H1 (cell line): Measurements from ENCODE around the gene TRIM5. TPM values are rescaled to one million over a fixed set of nuclear protein-coding genes. Genes with fewer than 3 reads are reported as not detected.

Experiments
- CTCF ChIA-PET: fragments of 300-600 bp; sonication (Branson Sonifier 250); formaldehyde crosslinking; loops from one replicate; lab custom pipeline; 2021; ENCODE audit not compliant: partially characterized antibody; lab: Charles Lee
- POLR2A ChIA-PET: fragments of 300-600 bp; sonication (Branson Sonifier 250); formaldehyde crosslinking; loops from one replicate; lab custom pipeline; 2021; ENCODE audit warnings: inconsistent platforms; ENCODE audit not compliant: partially characterized antibody; lab: Charles Lee
- DNase-seq, 2 experiments: peaks; one replicate each; pipeline versions ENCODE4 v3.0.0 to v3.0.0-alpha.2; 2010 to 2022; ENCODE audit warnings: low spot score in 2 of 2, low read depth in 1 of 2, mixed read lengths in 1 of 2
- FAIRE-seq: peaks from 2 replicates; lab custom pipeline; 2011; peaks lifted over from hg19 to GRCh38; lab: Jason Lieb, UNC
- H2AFZ ChIP-seq: 2 replicates; pipeline ENCODE4 v1.8.1; 2012; ENCODE audit warnings: low read length, inconsistent platforms
- H2AK5ac ChIP-seq: 2 replicates; pipeline ENCODE4 v1.6.1; 2013; ENCODE audit warnings: low read depth, low read length
- H2BK120ac ChIP-seq: replicated peaks from 2 replicates; pipeline ENCODE3; 2013; ENCODE audit warnings: low read depth, low read length, inconsistent platforms
- H2BK12ac ChIP-seq: 2 replicates; pipeline ENCODE4 v1.6.1; 2013; ENCODE audit warnings: low read depth, low read length
- H2BK15ac ChIP-seq: 2 replicates; pipeline ENCODE4 v1.6.1; 2013; ENCODE audit warnings: low read length
- H2BK20ac ChIP-seq: 2 replicates; pipeline ENCODE4 v1.6.1; 2013; ENCODE audit warnings: low read length
- H2BK5ac ChIP-seq: 2 replicates; pipeline ENCODE4 v1.6.1; 2013; ENCODE audit warnings: low read depth, low read length
- H3K14ac ChIP-seq: 2 replicates; pipeline ENCODE4 v1.6.1; 2013; ENCODE audit warnings: inconsistent platforms; ENCODE audit not compliant: insufficient read length
- H3K18ac ChIP-seq: 2 replicates; pipeline ENCODE4 v1.6.1; 2013; ENCODE audit warnings: low read length; ENCODE audit errors: extremely low read depth
- H3K23ac ChIP-seq: 2 replicates; pipeline ENCODE4 v1.6.1; 2013; ENCODE audit warnings: inconsistent platforms; ENCODE audit not compliant: insufficient read length
- H3K23me2 ChIP-seq: 2 replicates; pipeline ENCODE4 v1.6.1; 2013; ENCODE audit warnings: low read depth, low read length
- H3K27ac ChIP-seq: 2 replicates; pipeline ENCODE4 v1.6.1; 2011; ENCODE audit warnings: low read depth, low read length, inconsistent platforms
- H3K27me3 ChIP-seq, 4 experiments: replicated peaks in 1 of 4; 1 replicate in 1 of 4; 2 replicates in 3 of 4; pipeline versions ENCODE4 v1.6.1 to v1.8.1; 2011 to 2013; ENCODE audit warnings: low read length in 3 of 4, mild to moderate bottlenecking in 3 of 4, inconsistent platforms in 2 of 4, mixed read lengths in 2 of 4, moderate library complexity in 1 of 4; ENCODE audit not compliant: control insufficient read depth in 3 of 4, insufficient read depth in 3 of 4; ENCODE audit errors: extremely low read depth in 1 of 4
- H3K36me3 ChIP-seq, 4 experiments: 2 replicates each; pipeline versions ENCODE4 v1.6.1 to v1.8.1; 2011 to 2013; ENCODE audit warnings: mild to moderate bottlenecking in 4 of 4, low read length in 3 of 4, moderate library complexity in 2 of 4, control low read depth in 1 of 4, inconsistent platforms in 1 of 4; ENCODE audit not compliant: insufficient read depth in 4 of 4, control insufficient read depth in 2 of 4
- H3K4ac ChIP-seq: replicated peaks from 2 replicates; pipeline ENCODE3; 2013; ENCODE audit warnings: low read length, low read depth, mixed read lengths, inconsistent platforms; ENCODE audit not compliant: insufficient read length
- H3K4me1 ChIP-seq, 4 experiments: replicated peaks in 1 of 4; 1 replicate in 1 of 4; 2 replicates in 3 of 4; pipeline versions ENCODE4 v1.6.1 to v1.8.1; 2011 to 2013; ENCODE audit warnings: low read length in 3 of 4, inconsistent platforms in 2 of 4, mixed read lengths in 1 of 4; ENCODE audit not compliant: insufficient read depth in 4 of 4, control insufficient read depth in 3 of 4
- H3K4me2 ChIP-seq, 2 experiments: 2 replicates each; pipeline versions ENCODE4 v1.6.1 to v1.8.1; 2011 to 2013; ENCODE audit warnings: low read depth in 2 of 2, low read length in 2 of 2, control low read depth in 1 of 2, inconsistent platforms in 1 of 2, mild to moderate bottlenecking in 1 of 2; ENCODE audit not compliant: insufficient read depth in 1 of 2
- H3K4me3 ChIP-seq, 4 experiments: fragments of 200-600, 300-600 bp in 1 of 4; sonication (generic), shearing (Covaris generic), sonication (Bioruptor Twin) in 1 of 4; 2 replicates each; pipeline versions ENCODE4 v1.5.1 to v1.8.1; 2011 to 2016; ENCODE audit warnings: low read length in 4 of 4, low read depth in 3 of 4, control low read depth in 2 of 4, inconsistent platforms in 2 of 4, mild to moderate bottlenecking in 2 of 4, mixed read lengths in 1 of 4, moderate library complexity in 1 of 4; ENCODE audit not compliant: insufficient read depth in 2 of 4; ENCODE audit errors: extremely low read depth in 1 of 4
- H3K56ac ChIP-seq: replicated peaks from 2 replicates; pipeline ENCODE3; 2013; ENCODE audit warnings: low read depth, mild to moderate bottlenecking, mixed read lengths, low read length, inconsistent platforms; ENCODE audit not compliant: insufficient read length
- H3K79me1 ChIP-seq: 2 replicates; pipeline ENCODE4 v1.6.1; 2013; ENCODE audit warnings: low read depth, low read length, control low read depth
- H3K79me2 ChIP-seq, 2 experiments: 2 replicates each; pipeline versions ENCODE4 v1.6.1 to v1.8.1; 2012 to 2013; ENCODE audit warnings: low read length in 2 of 2, mild to moderate bottlenecking in 2 of 2, inconsistent platforms in 1 of 2; ENCODE audit not compliant: insufficient read depth in 2 of 2, control insufficient read depth in 1 of 2
- H3K9ac ChIP-seq, 4 experiments: replicated peaks in 1 of 4; 1 replicate in 1 of 4; 2 replicates in 3 of 4; pipeline versions ENCODE4 v1.6.1 to v1.8.1; 2011 to 2013; ENCODE audit warnings: low read depth in 3 of 4, low read length in 3 of 4, control low read depth in 2 of 4, mild to moderate bottlenecking in 2 of 4, moderate library complexity in 2 of 4, inconsistent platforms in 1 of 4; ENCODE audit errors: extremely low read depth in 1 of 4
- H3K9me3 ChIP-seq, 2 experiments: 2 replicates each; pipeline versions ENCODE4 v1.6.1 to v1.8.1; 2012 to 2013; ENCODE audit warnings: mild to moderate bottlenecking in 2 of 2, moderate library complexity in 2 of 2, control low read depth in 1 of 2, inconsistent platforms in 1 of 2, low read depth in 1 of 2, low read length in 1 of 2, mixed read lengths in 1 of 2; ENCODE audit not compliant: insufficient read depth in 2 of 2
- H4K20me1 ChIP-seq, 2 experiments: replicated peaks in 1 of 2; 2 replicates each; pipeline versions ENCODE3 to v1.8.1; 2011 to 2013; ENCODE audit warnings: inconsistent platforms in 2 of 2, low read length in 2 of 2, mild to moderate bottlenecking in 1 of 2; ENCODE audit not compliant: insufficient read depth in 2 of 2, control insufficient read depth in 1 of 2
- H4K5ac ChIP-seq: 2 replicates; pipeline ENCODE4 v1.6.1; 2013; ENCODE audit warnings: low read length, low read depth, mixed read lengths, inconsistent platforms; ENCODE audit not compliant: insufficient read length
- H4K8ac ChIP-seq: 2 replicates; pipeline ENCODE4 v1.8.0; 2013; ENCODE audit warnings: mild to moderate bottlenecking, moderate library complexity, low read length, inconsistent platforms; ENCODE audit not compliant: insufficient read depth; ENCODE audit errors: extremely low read depth
- H4K91ac ChIP-seq: replicated peaks from 2 replicates; pipeline ENCODE3; 2013; ENCODE audit warnings: low read length, mixed read lengths, inconsistent platforms; ENCODE audit not compliant: insufficient read length
- TCF12 ChIP-seq: IDR thresholded peaks from 2 replicates; pipeline ENCODE4 v1.6.1; 2011; ENCODE audit warnings: low read depth, mild to moderate bottlenecking, low read length
- WGBS, 2 experiments: shearing (Covaris generic) in 1 of 2; methylation state at CpG; one replicate each; pipeline versions ENCODE4 v1.1.6 to v1.1.7; 2013 to 2015; ENCODE audit warnings: low lambda C conversion rate in 2 of 2, mixed read lengths in 2 of 2, inconsistent platforms in 1 of 2, low coverage in 1 of 2, missing lambda C conversion rate in 1 of 2; ENCODE audit not compliant: insufficient replicate concordance in 2 of 2, insufficient coverage in 1 of 2, insufficient read length in 1 of 2; ENCODE audit errors: extremely low coverage in 1 of 2, missing lambda C conversion rate in 1 of 2; 5-methylcytosine and 5-hydroxymethylcytosine counted together
- polyA plus RNA-seq, 7 experiments: library from polyadenylated mRNA; depleted of rRNA in 3 of 7; stranded (reverse) in 5 of 7; unstranded in 2 of 7; fragments of >200 nt in 5 of 7; fragments of 200-250 nt in 2 of 7; gene quantifications; 1 replicate in 5 of 7; 2 replicates in 1 of 7; 4 replicates in 1 of 7; pipeline versions ENCODE4 v1.2.1 to v1.2.3, GENCODE V29; 2011 to 2013; ENCODE audit warnings: missing spikeins in 2 of 7, mixed read lengths in 2 of 7
- total RNA-seq: library from RNA; stranded (reverse); fragmentation: NEBNext Ultra II Directional; extraction: Animal tissue kit (Norgen Biotek cat#: 25700); gene quantifications from 2 replicates; pipeline ENCODE4 v1.2.1, GENCODE V29; 2021

Gene TRIM5
- total and polyA plus RNA-seq, 2 of the 8 experiments (the other 6 are each of a cell fraction or from before 2014, with no cell fraction given) = 23.5 to 35.5 TPM

DNA sequence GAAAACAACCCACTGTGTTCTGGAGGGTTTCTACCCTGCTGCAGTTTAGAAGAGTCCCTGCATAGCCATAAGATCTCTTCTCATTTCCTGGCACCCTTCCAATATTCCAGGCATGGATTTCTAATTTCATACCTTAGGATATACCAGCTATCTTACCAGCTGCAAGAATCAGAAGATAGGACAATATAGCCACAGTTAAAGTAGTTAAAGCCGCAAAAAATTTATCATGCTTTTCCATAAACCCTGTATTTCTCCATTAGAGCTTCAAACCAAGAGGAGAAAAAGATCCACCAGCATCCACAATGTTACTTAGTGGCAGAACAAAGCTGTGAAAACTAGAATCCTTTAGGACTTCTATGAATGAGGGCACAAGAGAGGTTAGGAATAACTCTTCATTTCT, 42.8 kb upstream of the TRIM5 start:
- Histone ChIP-seq H4K20me1 (no peaks in the 10 kb centered on the region), H2BK12ac (no peak overlapping the region), H3K9ac (no peak overlapping the region), H2BK20ac (no peak overlapping the region), H3K23me2 (no peaks in the 10 kb centered on the region; the same call in 1 of the 2 replicates), H3K36me3 (no peaks in the 10 kb centered on the region), H3K18ac (no peak overlapping the region), H3K79me2 (no peaks in the 10 kb centered on the region), H3K56ac (no peak overlapping the region), H3K4me3 (no peak overlapping the region), H4K8ac (no peak overlapping the region), H3K4me1 (no peaks in the 10 kb centered on the region), H2AFZ (no peak overlapping the region), H3K14ac (no peak overlapping the region), H3K4me2 (no peak overlapping the region), H2BK120ac (no peak overlapping the region), H2BK15ac (no peak overlapping the region), H3K27me3 (no peaks in the 10 kb centered on the region), H4K5ac (no peak overlapping the region), H3K4ac (no peak overlapping the region), H4K91ac (no peak overlapping the region), H3K27ac (no peak overlapping the region), H3K9me3 (no peaks in the 10 kb centered on the region), H3K79me1 (no peaks in the 10 kb centered on the region), H3K23ac (no peak overlapping the region), H2AK5ac (no peak overlapping the region), H2BK5ac (no peak overlapping the region)
- no peak for FAIRE-seq
- no peak for DNase-seq
- 94% methylated on average over 1 of the region's 1 CpG; no CpG with 5 or more reads in 1 of the 2 experiments for whole genome bisulfite sequencing, 2 experiments
- TF ChIP-seq TCF12 = no peak
- POLR2A ChIA-PET = no interaction called here
- CTCF ChIA-PET = interaction anchor here (1.0 kb wide), 2 partner anchors 14 to 43 kb away, joined by 3 to 4 read pairs; partner anchors contain the start of gene TRIM5
